H1 (cell line): Measurements from ENCODE around the gene CAMSAP1. TPM values are rescaled to one million over a fixed set of nuclear protein-coding genes. Genes with fewer than 3 reads are reported as not detected.

Experiments used
- CBX8 ChIP-seq: fragments of 300-800, 300-1000 bp; sonication (generic); IDR thresholded peaks from 2 replicates; pipeline ENCODE4 v1.7.1; 2016; ENCODE audit warnings: low read depth, low read length, borderline replicate concordance
- NRF1 ChIP-seq: IDR thresholded peaks from 2 replicates; pipeline ENCODE4 v1.6.1; 2011; ENCODE audit warnings: mild to moderate bottlenecking, low read depth, low read length, improper control_type of control experiment
- RXRA ChIP-seq: IDR thresholded peaks from 2 replicates; pipeline ENCODE4 v1.6.1; 2011; ENCODE audit warnings: low read depth, mild to moderate bottlenecking, low read length, moderate library complexity; ENCODE audit not compliant: insufficient read depth
- polyA plus RNA-seq, 7 experiments: library from polyadenylated mRNA; depleted of rRNA in 3 of 7; stranded (reverse) in 5 of 7; unstranded in 2 of 7; fragments of >200 nt in 5 of 7; fragments of 200-250 nt in 2 of 7; gene quantifications; 1 replicate in 5 of 7; 2 replicates in 1 of 7; 4 replicates in 1 of 7; pipeline versions ENCODE4 v1.2.1 to v1.2.3, GENCODE V29; 2011 to 2013; ENCODE audit warnings: missing spikeins in 2 of 7, mixed read lengths in 2 of 7
- total RNA-seq: library from RNA; stranded (reverse); fragmentation: NEBNext Ultra II Directional; extraction: Animal tissue kit (Norgen Biotek cat#: 25700); gene quantifications from 2 replicates; pipeline ENCODE4 v1.2.1, GENCODE V29; 2021
- TF ChIP-seq, protein P1 (sequence below): fragments of 300-600 bp; sonication (generic); IDR thresholded peaks from 2 replicates; pipeline ENCODE4 v1.7.1; 2012; ENCODE audit warnings: low read length, moderate library complexity, mild to moderate bottlenecking, inconsistent platforms; ENCODE audit not compliant: insufficient replicate concordance

The CAMSAP1 gene
- total and polyA plus RNA-seq, 2 of the 8 experiments (the other 6 are each of a cell fraction or from before 2014, with no cell fraction given): 13.4 to 44.0 TPM

DNA sequence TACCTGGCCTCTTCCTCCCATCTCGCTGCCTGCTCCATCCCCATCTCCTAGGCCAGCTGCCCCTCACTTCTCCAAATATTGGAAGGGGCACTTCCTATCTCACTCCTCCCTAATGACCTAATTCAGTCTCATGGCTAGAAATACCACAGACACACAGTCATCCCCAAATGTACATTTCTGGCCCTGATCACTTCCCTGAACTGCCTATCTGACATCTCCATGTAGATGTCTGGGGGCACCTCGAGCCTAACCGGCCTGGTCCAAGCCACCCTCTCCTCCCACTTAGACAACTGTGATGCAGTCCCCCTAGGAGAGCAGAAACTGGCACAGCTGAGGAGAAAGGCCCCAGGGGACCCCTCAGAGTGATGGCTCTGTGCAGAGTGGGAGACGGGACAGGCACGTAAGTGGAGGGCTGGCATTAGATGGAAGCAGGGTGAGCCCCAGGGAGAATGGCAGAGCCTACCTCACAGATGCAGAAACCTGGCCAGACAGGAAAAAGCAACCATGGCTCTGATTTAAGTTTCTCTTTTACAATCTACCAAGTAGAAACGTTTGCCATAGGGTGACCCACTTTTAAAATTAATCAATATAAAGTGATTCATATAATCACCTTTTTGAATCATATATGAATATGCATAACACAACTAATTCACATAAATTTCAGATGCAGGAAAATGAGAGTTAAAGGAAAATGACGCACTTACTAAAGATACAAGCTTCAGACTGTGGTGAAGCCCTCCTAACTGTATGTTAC lies 22.1 kb downstream of the CAMSAP1 start (continued):
- TF ChIP-seq, protein P1, sequence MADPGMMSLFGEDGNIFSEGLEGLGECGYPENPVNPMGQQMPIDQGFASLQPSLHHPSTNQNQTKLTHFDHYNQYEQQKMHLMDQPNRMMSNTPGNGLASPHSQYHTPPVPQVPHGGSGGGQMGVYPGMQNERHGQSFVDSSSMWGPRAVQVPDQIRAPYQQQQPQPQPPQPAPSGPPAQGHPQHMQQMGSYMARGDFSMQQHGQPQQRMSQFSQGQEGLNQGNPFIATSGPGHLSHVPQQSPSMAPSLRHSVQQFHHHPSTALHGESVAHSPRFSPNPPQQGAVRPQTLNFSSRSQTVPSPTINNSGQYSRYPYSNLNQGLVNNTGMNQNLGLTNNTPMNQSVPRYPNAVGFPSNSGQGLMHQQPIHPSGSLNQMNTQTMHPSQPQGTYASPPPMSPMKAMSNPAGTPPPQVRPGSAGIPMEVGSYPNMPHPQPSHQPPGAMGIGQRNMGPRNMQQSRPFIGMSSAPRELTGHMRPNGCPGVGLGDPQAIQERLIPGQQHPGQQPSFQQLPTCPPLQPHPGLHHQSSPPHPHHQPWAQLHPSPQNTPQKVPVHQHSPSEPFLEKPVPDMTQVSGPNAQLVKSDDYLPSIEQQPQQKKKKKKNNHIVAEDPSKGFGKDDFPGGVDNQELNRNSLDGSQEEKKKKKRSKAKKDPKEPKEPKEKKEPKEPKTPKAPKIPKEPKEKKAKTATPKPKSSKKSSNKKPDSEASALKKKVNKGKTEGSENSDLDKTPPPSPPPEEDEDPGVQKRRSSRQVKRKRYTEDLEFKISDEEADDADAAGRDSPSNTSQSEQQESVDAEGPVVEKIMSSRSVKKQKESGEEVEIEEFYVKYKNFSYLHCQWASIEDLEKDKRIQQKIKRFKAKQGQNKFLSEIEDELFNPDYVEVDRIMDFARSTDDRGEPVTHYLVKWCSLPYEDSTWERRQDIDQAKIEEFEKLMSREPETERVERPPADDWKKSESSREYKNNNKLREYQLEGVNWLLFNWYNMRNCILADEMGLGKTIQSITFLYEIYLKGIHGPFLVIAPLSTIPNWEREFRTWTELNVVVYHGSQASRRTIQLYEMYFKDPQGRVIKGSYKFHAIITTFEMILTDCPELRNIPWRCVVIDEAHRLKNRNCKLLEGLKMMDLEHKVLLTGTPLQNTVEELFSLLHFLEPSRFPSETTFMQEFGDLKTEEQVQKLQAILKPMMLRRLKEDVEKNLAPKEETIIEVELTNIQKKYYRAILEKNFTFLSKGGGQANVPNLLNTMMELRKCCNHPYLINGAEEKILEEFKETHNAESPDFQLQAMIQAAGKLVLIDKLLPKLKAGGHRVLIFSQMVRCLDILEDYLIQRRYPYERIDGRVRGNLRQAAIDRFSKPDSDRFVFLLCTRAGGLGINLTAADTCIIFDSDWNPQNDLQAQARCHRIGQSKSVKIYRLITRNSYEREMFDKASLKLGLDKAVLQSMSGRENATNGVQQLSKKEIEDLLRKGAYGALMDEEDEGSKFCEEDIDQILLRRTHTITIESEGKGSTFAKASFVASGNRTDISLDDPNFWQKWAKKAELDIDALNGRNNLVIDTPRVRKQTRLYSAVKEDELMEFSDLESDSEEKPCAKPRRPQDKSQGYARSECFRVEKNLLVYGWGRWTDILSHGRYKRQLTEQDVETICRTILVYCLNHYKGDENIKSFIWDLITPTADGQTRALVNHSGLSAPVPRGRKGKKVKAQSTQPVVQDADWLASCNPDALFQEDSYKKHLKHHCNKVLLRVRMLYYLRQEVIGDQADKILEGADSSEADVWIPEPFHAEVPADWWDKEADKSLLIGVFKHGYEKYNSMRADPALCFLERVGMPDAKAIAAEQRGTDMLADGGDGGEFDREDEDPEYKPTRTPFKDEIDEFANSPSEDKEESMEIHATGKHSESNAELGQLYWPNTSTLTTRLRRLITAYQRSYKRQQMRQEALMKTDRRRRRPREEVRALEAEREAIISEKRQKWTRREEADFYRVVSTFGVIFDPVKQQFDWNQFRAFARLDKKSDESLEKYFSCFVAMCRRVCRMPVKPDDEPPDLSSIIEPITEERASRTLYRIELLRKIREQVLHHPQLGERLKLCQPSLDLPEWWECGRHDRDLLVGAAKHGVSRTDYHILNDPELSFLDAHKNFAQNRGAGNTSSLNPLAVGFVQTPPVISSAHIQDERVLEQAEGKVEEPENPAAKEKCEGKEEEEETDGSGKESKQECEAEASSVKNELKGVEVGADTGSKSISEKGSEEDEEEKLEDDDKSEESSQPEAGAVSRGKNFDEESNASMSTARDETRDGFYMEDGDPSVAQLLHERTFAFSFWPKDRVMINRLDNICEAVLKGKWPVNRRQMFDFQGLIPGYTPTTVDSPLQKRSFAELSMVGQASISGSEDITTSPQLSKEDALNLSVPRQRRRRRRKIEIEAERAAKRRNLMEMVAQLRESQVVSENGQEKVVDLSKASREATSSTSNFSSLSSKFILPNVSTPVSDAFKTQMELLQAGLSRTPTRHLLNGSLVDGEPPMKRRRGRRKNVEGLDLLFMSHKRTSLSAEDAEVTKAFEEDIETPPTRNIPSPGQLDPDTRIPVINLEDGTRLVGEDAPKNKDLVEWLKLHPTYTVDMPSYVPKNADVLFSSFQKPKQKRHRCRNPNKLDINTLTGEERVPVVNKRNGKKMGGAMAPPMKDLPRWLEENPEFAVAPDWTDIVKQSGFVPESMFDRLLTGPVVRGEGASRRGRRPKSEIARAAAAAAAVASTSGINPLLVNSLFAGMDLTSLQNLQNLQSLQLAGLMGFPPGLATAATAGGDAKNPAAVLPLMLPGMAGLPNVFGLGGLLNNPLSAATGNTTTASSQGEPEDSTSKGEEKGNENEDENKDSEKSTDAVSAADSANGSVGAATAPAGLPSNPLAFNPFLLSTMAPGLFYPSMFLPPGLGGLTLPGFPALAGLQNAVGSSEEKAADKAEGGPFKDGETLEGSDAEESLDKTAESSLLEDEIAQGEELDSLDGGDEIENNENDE: no peak
- TF ChIP-seq CBX8: no peak
- no peak for TF ChIP-seq RXRA
- no peak for TF ChIP-seq NRF1
